GM21717 (cell line): ENCODE measurements around the gene CARD6.
"Not testable (repeated sequence)": the region's sequence is repeated elsewhere in the genome, so short reads cannot be mapped to it uniquely, and the experiment has no call there.

ENCODE experiments used
- ATAC-seq: cut with Tn5 transposase; IDR thresholded peaks from one replicate; pipeline ENCODE4 v1.9.1; 2021; ENCODE audit warnings: mild to moderate bottlenecking, moderate library complexity; ENCODE audit not compliant: unreplicated experiment

CARD6 gene

GRCh38 chr5:40869384-40869783, 28.2 kb downstream of the CARD6 start:
- ATAC-seq, result no peak

- ATAC-seq, result no peak
These were observed 30.0 kb downstream of the CARD6 start for GRCh38 chr5:40871177-40871576.

DNA sequence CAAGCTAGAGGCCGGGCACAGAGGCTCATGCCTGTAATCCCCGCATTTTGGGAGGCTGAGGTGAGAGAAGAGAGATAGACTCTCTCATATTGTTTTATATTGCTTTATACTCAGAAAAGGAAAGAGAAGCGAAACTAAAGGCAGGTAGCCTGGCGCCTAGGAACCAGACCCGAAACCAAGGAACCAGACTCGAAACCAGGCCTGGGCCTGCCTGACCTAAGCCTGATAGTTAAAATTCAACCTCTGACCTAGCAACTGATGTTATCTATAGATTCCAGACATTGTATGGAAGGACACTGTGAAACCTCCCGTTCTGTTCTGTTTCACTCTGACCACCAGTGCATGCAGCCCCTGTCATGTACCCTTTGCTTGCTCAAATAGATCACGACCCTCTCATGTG, 31.1 kb downstream of the CARD6 start:
- ATAC-seq, result not testable (repeated sequence)

- no peak for ATAC-seq
These were observed 32.2 kb downstream of the CARD6 start for GRCh38 chr5:40873286-40873880.

DNA sequence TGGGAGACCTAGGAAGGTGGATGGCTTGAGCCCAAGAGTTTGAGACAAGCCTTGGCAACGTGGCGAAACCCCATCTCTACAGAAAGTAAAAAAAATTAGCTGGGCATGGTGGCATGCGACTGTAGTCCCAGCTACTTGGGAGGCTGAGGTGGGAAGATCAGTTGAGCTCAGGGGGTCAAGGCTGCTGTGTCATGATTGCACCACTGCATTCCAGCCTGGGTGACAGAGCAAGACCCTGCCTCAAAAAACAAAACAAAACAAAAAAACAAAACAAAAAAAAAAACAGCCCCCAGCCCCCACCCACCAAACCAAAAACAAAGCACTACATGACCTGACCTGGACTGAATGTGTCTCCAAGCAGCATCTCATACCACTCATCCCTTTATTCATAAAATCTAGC, 34.8 kb downstream of the CARD6 start:
- no peak for ATAC-seq

GRCh38 chr5:40877371-40877988, 36.3 kb downstream of the CARD6 start:
- ATAC-seq, result no peak

DNA sequence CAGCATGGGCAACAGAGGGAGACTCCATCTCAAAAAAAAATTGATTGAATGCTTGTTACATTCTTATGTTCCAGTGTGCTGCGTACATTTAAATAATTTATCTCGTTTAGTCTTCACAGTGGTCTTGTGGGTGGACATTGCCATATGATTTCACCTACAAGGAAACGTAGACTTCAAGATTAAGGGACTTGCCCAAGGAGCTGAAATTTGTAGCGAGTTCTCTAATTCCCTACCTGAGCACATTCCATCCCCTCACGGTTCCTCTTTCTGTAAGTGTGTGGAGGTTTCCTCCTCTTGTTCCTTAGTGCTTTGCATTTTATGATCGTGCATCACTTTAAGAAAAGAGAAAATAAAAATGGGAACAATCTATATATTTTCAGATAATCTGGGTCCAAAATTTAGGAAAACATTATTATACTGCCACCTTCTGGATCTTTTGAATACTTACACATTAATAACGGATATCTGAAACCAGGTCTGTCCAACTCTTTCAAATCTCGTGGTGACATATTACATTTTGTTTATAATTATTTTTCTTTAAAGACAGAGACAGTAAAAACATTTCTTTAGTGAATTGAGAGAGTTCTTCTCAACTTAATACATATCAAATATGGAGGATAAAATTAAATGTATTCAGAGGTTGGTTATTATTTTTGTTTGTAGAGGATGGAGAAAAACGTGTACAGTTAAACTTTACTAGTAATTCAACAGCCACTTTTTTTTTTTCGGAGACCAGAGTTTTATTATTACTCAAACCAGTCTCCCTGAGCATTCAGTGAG, 38.2 kb downstream of the CARD6 start:
- ATAC-seq, result no peak

- ATAC-seq, result no peak
These were observed 41.1 kb downstream of the CARD6 start for GRCh38 chr5:40882291-40882690.

DNA sequence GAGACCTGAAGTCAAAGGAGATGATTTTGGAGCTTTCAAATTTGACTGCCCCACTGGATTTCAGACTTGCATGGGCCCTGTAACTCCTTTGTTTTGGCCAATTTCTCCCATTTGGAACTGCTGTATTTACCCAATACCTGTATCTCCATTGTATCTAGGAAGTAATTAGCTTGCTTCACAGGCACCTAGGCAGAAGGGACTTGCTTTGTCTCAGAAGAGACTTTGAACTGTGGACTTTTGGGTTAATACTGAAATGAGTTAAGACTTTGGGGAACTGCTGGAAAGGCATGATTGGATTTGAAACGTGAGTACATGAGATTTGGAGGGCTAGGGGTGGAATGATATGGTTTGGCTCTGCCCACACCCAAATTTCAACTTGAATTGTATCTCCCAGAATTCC, 41.9 kb downstream of the CARD6 start:
- ATAC-seq, result not testable (repeated sequence)

DNA sequence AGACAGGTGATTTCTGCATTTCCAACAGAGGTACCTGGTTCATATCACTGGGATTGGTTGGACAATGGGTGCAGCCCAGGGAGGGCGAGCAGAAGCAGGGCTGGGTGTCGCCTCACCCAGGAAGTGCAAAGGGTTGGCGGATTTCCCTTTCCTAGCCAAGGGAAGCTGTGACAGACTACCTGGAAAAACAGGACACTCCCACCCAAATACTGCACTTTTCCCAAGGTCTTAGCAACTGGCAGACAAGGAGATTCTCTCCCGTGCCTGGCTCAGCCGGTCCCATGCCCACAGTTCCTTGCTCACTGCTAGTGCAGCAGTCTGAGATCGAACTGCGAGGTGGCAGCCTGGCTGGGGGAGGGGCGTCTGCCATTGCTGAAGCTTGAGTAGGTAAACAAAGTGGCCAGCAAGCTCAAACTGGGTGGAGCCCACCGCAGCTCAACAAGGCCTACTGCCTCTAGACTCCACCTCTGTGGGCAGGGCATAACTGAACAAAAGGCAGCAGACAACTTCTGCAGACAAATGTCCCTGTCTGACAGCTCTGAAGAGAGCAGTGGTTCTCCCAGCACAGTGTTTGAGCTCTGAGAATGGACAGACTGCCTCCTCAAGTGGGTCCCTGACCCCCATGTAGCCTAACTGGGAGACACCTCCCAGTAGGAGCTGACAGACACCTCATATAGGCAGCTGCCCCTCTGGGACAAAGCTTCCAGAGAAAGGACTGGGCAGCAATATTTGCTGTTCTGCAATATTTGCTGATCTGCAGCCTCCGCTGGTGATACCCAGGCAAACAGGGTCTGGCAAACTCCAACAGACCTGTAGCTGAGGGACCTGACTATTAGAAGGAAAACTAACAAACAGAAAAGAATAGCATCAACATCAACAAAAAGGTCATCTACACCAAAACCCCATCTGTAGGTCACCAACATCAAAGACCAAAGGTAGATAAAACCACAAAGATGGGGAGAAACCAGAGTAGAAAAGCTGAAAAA, 54.6 kb downstream of the CARD6 start:
- not testable (repeated sequence) for ATAC-seq

- ATAC-seq, result peak; percentile 88
These were observed 63.2 kb downstream of the CARD6 start for GRCh38 chr5:40904205-40904993.

GRCh38 chr5:40904994-40905306, 63.8 kb downstream of the CARD6 start:
- ATAC-seq, result no peak

DNA sequence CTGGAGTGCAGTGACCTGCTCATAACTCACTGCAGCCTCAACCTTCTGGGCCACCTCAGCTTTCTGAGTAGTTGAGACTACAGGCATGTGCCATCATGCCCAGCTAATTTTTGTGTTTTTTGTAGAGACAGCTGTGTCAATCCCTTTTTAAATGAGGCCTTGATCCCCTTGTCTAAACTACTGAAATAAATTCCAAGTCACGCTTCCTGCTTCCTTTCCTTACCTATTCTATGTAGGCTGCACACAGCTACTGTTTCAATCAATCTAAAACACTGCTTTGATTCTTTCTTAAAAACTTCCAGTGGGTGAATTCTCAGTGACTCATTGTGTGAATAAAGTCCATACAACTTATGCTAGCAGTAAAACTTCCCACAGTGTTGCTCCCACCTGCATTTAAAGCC, 65.2 kb downstream of the CARD6 start:
- no peak for ATAC-seq

- no peak for ATAC-seq
These were observed 68.1 kb downstream of the CARD6 start, which contains the start of gene C7 for GRCh38 chr5:40909264-40909663. C7 (plus strand) TSS chr5:40909497; CDS start chr5:40909611, 114 bp downstream.

DNA sequence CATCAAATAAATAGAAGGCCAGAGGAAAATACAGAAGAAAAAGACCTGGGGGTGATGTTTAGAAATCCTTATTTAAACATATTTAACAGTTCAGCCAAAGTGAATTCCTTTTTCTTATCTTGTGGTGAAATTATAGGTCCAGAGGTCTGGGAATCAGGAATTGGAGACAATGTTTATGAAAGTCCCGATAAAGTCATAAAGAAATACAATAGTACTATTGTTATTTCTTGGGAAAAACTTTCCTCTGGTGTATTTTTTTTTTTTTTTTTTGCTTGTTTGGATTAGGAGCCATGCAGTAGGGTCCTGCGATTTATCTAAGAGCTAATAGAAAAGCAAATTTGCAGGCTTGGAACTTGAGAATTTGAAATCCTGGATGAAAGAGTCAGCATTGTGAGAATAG, 68.6 kb downstream of the CARD6 start:
- no peak for ATAC-seq
